SK-N-SH (cell line): ENCODE measurements around the gene ZBTB17.

Experiments used
- ELF1 ChIP-seq: IDR thresholded peaks from 2 replicates; pipeline ENCODE4 v1.4.0; 2012
- EP300 ChIP-seq, 2 experiments: IDR thresholded peaks; 2 replicates each; pipeline versions ENCODE4 v1.4.0 to v1.6.1; 2012; ENCODE audit warnings: borderline replicate concordance in 1 of 2, low read depth in 1 of 2, low read length in 1 of 2
- FOSL2 ChIP-seq: IDR thresholded peaks from 2 replicates; pipeline ENCODE4 v1.4.0; 2012; ENCODE audit warnings: low read depth, mild to moderate bottlenecking, moderate library complexity, borderline replicate concordance
- FOXJ3 ChIP-seq: sonication (generic); formaldehyde crosslinking; IDR thresholded peaks from 2 replicates; pipeline ENCODE4 v1.5.1; 2020; ENCODE audit warnings: mild to moderate bottlenecking, missing genetic modification reagents
- MXI1 ChIP-seq: IDR thresholded peaks from 2 replicates; pipeline ENCODE4 v1.6.1; 2012; ENCODE audit warnings: mild to moderate bottlenecking, low read depth, low read length, improper control_type of control experiment
- RAD21 ChIP-seq: IDR thresholded peaks from 2 replicates; pipeline ENCODE4 v1.6.1; 2012; ENCODE audit warnings: mild to moderate bottlenecking, low read length
- RFX5 ChIP-seq: IDR thresholded peaks from 2 replicates; pipeline ENCODE4 v1.6.1; 2012; ENCODE audit warnings: mild to moderate bottlenecking, improper control_type of control experiment, low read length
- SMC3 ChIP-seq: IDR thresholded peaks from 2 replicates; pipeline ENCODE4 v1.6.1; 2012; ENCODE audit warnings: low read depth, low read length, improper control_type of control experiment
- TAF1 ChIP-seq: IDR thresholded peaks from 2 replicates; pipeline ENCODE4 v1.6.1; 2012; ENCODE audit warnings: low read depth, mild to moderate bottlenecking, low read length, moderate library complexity, borderline replicate concordance
- TCF12 ChIP-seq: IDR thresholded peaks from 2 replicates; pipeline ENCODE4 v1.4.0; 2012
- YY1 ChIP-seq: IDR thresholded peaks from 2 replicates; pipeline ENCODE4 v1.4.0; 2012; ENCODE audit warnings: low read depth, mild to moderate bottlenecking
- TF ChIP-seq, protein P1 (sequence below): IDR thresholded peaks from 2 replicates; pipeline ENCODE4 v1.6.1; 2012; ENCODE audit warnings: mild to moderate bottlenecking, low read depth, low read length, moderate library complexity
- TF ChIP-seq, protein P2 (sequence below): fragments of 200-600 bp; sonication (generic); IDR thresholded peaks from 2 replicates; pipeline ENCODE4 v1.6.1; 2017; ENCODE audit warnings: antibody characterized with exemption, mild to moderate bottlenecking, moderate library complexity
- TF ChIP-seq, protein P3 (sequence below): IDR thresholded peaks from 2 replicates; pipeline ENCODE4; 2012

DNA sequence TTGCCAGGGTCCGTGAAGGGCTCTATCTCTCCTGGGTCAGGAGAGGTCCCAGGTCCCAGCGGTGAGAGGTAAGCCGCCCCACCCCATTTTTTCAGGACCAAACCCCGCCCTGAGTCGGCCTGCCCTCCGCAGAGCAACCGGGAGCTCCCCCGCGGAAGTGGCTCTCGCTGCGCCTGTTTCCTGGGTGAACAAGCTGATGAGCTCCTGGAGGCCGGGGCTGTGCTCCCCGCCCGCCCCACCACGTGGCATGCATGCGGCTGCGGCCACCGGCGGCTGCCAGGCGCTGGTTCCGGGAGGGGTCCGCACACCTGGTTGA is 32.0 kb downstream of the ZBTB17 start:
- TF ChIP-seq TAF1: no peak
- TF ChIP-seq MXI1: no peak
- TF ChIP-seq ELF1: no peak
- TF ChIP-seq, protein P1, sequence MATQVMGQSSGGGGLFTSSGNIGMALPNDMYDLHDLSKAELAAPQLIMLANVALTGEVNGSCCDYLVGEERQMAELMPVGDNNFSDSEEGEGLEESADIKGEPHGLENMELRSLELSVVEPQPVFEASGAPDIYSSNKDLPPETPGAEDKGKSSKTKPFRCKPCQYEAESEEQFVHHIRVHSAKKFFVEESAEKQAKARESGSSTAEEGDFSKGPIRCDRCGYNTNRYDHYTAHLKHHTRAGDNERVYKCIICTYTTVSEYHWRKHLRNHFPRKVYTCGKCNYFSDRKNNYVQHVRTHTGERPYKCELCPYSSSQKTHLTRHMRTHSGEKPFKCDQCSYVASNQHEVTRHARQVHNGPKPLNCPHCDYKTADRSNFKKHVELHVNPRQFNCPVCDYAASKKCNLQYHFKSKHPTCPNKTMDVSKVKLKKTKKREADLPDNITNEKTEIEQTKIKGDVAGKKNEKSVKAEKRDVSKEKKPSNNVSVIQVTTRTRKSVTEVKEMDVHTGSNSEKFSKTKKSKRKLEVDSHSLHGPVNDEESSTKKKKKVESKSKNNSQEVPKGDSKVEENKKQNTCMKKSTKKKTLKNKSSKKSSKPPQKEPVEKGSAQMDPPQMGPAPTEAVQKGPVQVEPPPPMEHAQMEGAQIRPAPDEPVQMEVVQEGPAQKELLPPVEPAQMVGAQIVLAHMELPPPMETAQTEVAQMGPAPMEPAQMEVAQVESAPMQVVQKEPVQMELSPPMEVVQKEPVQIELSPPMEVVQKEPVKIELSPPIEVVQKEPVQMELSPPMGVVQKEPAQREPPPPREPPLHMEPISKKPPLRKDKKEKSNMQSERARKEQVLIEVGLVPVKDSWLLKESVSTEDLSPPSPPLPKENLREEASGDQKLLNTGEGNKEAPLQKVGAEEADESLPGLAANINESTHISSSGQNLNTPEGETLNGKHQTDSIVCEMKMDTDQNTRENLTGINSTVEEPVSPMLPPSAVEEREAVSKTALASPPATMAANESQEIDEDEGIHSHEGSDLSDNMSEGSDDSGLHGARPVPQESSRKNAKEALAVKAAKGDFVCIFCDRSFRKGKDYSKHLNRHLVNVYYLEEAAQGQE: no peak
- TF ChIP-seq, protein P2, sequence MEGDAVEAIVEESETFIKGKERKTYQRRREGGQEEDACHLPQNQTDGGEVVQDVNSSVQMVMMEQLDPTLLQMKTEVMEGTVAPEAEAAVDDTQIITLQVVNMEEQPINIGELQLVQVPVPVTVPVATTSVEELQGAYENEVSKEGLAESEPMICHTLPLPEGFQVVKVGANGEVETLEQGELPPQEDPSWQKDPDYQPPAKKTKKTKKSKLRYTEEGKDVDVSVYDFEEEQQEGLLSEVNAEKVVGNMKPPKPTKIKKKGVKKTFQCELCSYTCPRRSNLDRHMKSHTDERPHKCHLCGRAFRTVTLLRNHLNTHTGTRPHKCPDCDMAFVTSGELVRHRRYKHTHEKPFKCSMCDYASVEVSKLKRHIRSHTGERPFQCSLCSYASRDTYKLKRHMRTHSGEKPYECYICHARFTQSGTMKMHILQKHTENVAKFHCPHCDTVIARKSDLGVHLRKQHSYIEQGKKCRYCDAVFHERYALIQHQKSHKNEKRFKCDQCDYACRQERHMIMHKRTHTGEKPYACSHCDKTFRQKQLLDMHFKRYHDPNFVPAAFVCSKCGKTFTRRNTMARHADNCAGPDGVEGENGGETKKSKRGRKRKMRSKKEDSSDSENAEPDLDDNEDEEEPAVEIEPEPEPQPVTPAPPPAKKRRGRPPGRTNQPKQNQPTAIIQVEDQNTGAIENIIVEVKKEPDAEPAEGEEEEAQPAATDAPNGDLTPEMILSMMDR: no peak
- TF ChIP-seq, protein P3, sequence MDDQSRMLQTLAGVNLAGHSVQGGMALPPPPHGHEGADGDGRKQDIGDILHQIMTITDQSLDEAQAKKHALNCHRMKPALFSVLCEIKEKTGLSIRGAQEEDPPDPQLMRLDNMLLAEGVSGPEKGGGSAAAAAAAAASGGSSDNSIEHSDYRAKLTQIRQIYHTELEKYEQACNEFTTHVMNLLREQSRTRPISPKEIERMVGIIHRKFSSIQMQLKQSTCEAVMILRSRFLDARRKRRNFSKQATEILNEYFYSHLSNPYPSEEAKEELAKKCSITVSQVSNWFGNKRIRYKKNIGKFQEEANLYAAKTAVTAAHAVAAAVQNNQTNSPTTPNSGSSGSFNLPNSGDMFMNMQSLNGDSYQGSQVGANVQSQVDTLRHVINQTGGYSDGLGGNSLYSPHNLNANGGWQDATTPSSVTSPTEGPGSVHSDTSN: no peak
- TF ChIP-seq YY1: no peak
- TF ChIP-seq SMC3: no peak
- TF ChIP-seq EP300 (IDR thresholded peaks at IDR 0.05; ENCODE audit: borderline replicate concordance in 1 of 2, low read depth in 1 of 2, low read length in 1 of 2): no peak
- TF ChIP-seq FOXJ3: no peak
- TF ChIP-seq RAD21: no peak
- no peak for TF ChIP-seq TCF12
- TF ChIP-seq RFX5: no peak
- TF ChIP-seq FOSL2: no peak
